H1 (cell line): ENCODE results near the gene SGO2. TPM values are rescaled to one million over a fixed set of nuclear protein-coding genes. Genes with fewer than 3 reads are reported as not detected.

Experiments used
- CTBP2 ChIP-seq: IDR thresholded peaks from 2 replicates; pipeline ENCODE4 v1.7.0; 2011; ENCODE audit warnings: borderline replicate concordance, mild to moderate bottlenecking, moderate library complexity, mixed read lengths, low read length; ENCODE audit not compliant: insufficient read depth, insufficient read length
- E2F6 ChIP-seq: IDR thresholded peaks from 2 replicates; pipeline ENCODE4 v1.6.1; 2012; ENCODE audit warnings: inconsistent platforms
- SP2 ChIP-seq: IDR thresholded peaks from 2 replicates; pipeline ENCODE4 v1.6.1; 2012; ENCODE audit warnings: mild to moderate bottlenecking, low read length, inconsistent platforms
- TEAD4 ChIP-seq: IDR thresholded peaks from 2 replicates; pipeline ENCODE4 v1.6.1; 2012; ENCODE audit warnings: low read depth, low read length, inconsistent platforms, mixed read lengths
- polyA plus RNA-seq, 7 experiments: library from polyadenylated mRNA; depleted of rRNA in 3 of 7; stranded (reverse) in 5 of 7; unstranded in 2 of 7; fragments of >200 nt in 5 of 7; fragments of 200-250 nt in 2 of 7; gene quantifications; 1 replicate in 5 of 7; 2 replicates in 1 of 7; 4 replicates in 1 of 7; pipeline versions ENCODE4 v1.2.1 to v1.2.3, GENCODE V29; 2011 to 2013; ENCODE audit warnings: missing spikeins in 2 of 7, mixed read lengths in 2 of 7
- total RNA-seq: library from RNA; stranded (reverse); fragmentation: NEBNext Ultra II Directional; extraction: Animal tissue kit (Norgen Biotek cat#: 25700); gene quantifications from 2 replicates; pipeline ENCODE4 v1.2.1, GENCODE V29; 2021

The SGO2 gene
- total and polyA plus RNA-seq, 2 of the 8 experiments (the other 6 are each of a cell fraction or from before 2014, with no cell fraction given) = 2.4 to 33.2 TPM

GRCh38 chr2:200604571-200605255, 78.7 kb downstream of the SGO2 start (continued):
- no peak for TF ChIP-seq CTBP2
- no peak for TF ChIP-seq SP2
- no peak for TF ChIP-seq E2F6
- TF ChIP-seq TEAD4 = no peak
